ENCODE data around the gene OBP2B.

DNA sequence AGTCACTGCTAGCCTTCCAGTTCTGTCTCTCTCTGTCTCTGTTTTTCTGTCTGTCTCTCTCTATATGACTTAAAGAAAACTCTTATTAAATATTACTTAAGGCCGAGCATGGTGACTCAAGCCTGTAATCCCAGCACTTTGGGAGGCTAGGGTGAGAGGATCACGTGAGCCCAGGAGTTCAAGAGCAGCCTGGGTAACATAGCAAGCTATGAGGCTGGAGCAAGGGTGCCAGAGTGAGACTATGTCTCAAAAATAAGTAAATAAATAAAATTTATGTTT lies 43.7 kb downstream of the OBP2B start:
- TF ChIP-seq EZH2 (IDR thresholded peaks at IDR 0.05; ENCODE audit: low read length, missing control alignments): no peak
- TF ChIP-seq, protein P1, sequence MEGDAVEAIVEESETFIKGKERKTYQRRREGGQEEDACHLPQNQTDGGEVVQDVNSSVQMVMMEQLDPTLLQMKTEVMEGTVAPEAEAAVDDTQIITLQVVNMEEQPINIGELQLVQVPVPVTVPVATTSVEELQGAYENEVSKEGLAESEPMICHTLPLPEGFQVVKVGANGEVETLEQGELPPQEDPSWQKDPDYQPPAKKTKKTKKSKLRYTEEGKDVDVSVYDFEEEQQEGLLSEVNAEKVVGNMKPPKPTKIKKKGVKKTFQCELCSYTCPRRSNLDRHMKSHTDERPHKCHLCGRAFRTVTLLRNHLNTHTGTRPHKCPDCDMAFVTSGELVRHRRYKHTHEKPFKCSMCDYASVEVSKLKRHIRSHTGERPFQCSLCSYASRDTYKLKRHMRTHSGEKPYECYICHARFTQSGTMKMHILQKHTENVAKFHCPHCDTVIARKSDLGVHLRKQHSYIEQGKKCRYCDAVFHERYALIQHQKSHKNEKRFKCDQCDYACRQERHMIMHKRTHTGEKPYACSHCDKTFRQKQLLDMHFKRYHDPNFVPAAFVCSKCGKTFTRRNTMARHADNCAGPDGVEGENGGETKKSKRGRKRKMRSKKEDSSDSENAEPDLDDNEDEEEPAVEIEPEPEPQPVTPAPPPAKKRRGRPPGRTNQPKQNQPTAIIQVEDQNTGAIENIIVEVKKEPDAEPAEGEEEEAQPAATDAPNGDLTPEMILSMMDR (conservative IDR thresholded peaks at IDR 0.05 in 1 of 2, IDR thresholded peaks at IDR 0.05 in 1 of 2; ENCODE audit: low read depth in 1 of 2, low read length in 2 of 2): no peak
